ENCODE data around the gene FKBP4.

FKBP4 gene
- long read RNA-seq, transcript FKBP4-201 (10 exons, 3,732 nt): major isoform, 462 of 506 reads
- long read RNA-seq, partial matches to known transcripts: 12 of 506 reads
- long read RNA-seq, other reads (novel, unspliced or antisense): 32 of 506 reads

- no peak for TF ChIP-seq GABPA (IDR thresholded peaks at IDR 0.05; ENCODE audit: low read depth)
- peak; percentile 64 for TF ChIP-seq POLR2AphosphoS5 (IDR thresholded peaks at IDR 0.05; ENCODE audit: low read depth)
- TF ChIP-seq, protein P1, sequence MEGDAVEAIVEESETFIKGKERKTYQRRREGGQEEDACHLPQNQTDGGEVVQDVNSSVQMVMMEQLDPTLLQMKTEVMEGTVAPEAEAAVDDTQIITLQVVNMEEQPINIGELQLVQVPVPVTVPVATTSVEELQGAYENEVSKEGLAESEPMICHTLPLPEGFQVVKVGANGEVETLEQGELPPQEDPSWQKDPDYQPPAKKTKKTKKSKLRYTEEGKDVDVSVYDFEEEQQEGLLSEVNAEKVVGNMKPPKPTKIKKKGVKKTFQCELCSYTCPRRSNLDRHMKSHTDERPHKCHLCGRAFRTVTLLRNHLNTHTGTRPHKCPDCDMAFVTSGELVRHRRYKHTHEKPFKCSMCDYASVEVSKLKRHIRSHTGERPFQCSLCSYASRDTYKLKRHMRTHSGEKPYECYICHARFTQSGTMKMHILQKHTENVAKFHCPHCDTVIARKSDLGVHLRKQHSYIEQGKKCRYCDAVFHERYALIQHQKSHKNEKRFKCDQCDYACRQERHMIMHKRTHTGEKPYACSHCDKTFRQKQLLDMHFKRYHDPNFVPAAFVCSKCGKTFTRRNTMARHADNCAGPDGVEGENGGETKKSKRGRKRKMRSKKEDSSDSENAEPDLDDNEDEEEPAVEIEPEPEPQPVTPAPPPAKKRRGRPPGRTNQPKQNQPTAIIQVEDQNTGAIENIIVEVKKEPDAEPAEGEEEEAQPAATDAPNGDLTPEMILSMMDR (IDR thresholded peaks at IDR 0.05; ENCODE audit: insufficient read depth, low read length): no peak
- TF ChIP-seq REST (IDR thresholded peaks at IDR 0.05; ENCODE audit: insufficient replicate concordance, low read depth): no peak
- TF ChIP-seq SPI1 (IDR thresholded peaks at IDR 0.05; ENCODE audit: borderline replicate concordance, low read depth): no peak
- peak; percentile 76 to 83 for DNase-seq (ENCODE audit: low read depth in 1 of 2, low spot score in 1 of 2)
- Histone ChIP-seq H3K27ac (replicated peaks) (peak within 1 kb of the TSS; percentile 57), H3K27me3 (ENCODE audit: insufficient read depth, poor library complexity, severe bottlenecking) (no peaks in the 10 kb centered on the region), H3K4me3 (replicated peaks; ENCODE audit: insufficient read depth, low read length) (peak within 1 kb of the TSS; percentile 97)
Observed at GRCh38 chr12:2794736-2795289, at the start of gene FKBP4. Gene FKBP4 (plus strand): TSS chr12:2794970. CDS start chr12:2795140, 170 bp downstream.

DNA sequence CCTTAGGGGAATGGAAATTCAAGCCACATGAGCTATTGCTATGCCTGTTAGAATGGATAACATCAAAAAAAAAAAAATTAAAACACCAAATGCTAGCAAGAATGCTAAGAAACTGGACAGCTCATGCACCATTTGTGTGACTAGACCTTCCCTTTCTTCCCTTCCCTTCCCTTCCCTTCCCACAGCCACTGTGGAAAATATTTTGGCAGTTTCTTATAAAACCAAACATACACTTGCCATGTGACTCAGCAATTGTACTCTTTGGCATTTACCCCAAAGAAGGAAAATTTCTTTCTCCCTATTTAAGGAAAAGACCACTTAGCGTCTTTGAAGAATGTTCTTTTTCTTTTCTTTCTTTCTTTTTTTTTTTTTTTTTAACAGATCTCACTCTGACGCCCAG is 49.1 kb upstream of the FKBP4 start:
- H3K27ac ChIP-seq (replicated peaks): no peak overlapping the region
- H3K4me3 ChIP-seq (replicated peaks; ENCODE audit: insufficient read depth, low read length): no peak overlapping the region
- TF ChIP-seq REST (IDR thresholded peaks at IDR 0.05; ENCODE audit: insufficient replicate concordance, low read depth) (no peak), SPI1 (IDR thresholded peaks at IDR 0.05; ENCODE audit: borderline replicate concordance, low read depth) (no peak), POLR2AphosphoS5 (IDR thresholded peaks at IDR 0.05; ENCODE audit: low read depth) (no peak), GABPA (IDR thresholded peaks at IDR 0.05; ENCODE audit: low read depth) (no peak)
- TF ChIP-seq, protein P1 (IDR thresholded peaks at IDR 0.05; ENCODE audit: insufficient read depth, low read length): no peak
- DNase-seq (ENCODE audit: low read depth in 1 of 2, low spot score in 1 of 2): no peak
- H3K27me3 ChIP-seq (ENCODE audit: insufficient read depth, poor library complexity, severe bottlenecking): no peaks in the 10 kb centered on the region

GRCh38 chr12:2749580-2749979 is 45.2 kb upstream of the FKBP4 start:
- TF ChIP-seq POLR2AphosphoS5 (IDR thresholded peaks at IDR 0.05; ENCODE audit: low read depth) (no peak), SPI1 (IDR thresholded peaks at IDR 0.05; ENCODE audit: borderline replicate concordance, low read depth) (no peak), GABPA (IDR thresholded peaks at IDR 0.05; ENCODE audit: low read depth) (no peak), REST (IDR thresholded peaks at IDR 0.05; ENCODE audit: insufficient replicate concordance, low read depth) (no peak)
- TF ChIP-seq, protein P1 (IDR thresholded peaks at IDR 0.05; ENCODE audit: insufficient read depth, low read length): no peak
- peaks cover 7% of the 10 kb centered on the region for H3K27me3 ChIP-seq (ENCODE audit: insufficient read depth, poor library complexity, severe bottlenecking)
- DNase-seq (ENCODE audit: low read depth in 1 of 2, low spot score in 1 of 2): no peak
- H3K27ac ChIP-seq (replicated peaks): no peak overlapping the region
- H3K4me3 ChIP-seq (replicated peaks; ENCODE audit: insufficient read depth, low read length): no peak overlapping the region

All from HL-60 (cell line).